ENCODE data around the gene RPS28. TPM values are rescaled to one million over a fixed set of nuclear protein-coding genes. Genes with fewer than 3 reads are reported as not detected.

RPS28 gene
- total and polyA plus RNA-seq, 2 donors from 2014 or later = 1,258 to 1,887 TPM

DNA sequence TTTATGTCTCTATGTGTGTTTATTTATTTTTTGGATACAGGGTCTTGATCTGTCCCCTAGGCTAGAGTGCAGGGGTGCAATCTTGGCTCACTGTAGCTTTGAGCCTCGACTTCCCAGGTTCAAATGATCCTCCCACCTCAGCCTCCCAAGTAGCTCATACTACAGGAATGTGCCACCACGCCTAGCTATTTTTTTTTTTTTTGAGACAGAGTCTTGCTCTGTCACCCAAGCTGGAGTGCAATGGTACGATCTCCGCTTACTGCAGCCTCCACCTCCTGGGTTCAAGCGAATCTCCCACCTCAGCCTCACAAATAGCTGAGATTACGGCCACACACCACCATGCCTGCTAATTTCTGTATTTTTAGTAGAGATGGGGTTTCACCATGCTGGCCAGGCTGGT, 37.7 kb downstream of the RPS28 start:
- FAIRE-seq (no peak), DNase-seq (no peak)
- H3K27me3 ChIP-seq (ENCODE audit: control insufficient read depth, insufficient read depth, low read length) = peaks cover 3% of the 10 kb centered on the region
- no peak overlapping the region for H3K9ac ChIP-seq (ENCODE audit: low read length in 3 of 3)
- peaks cover 0 to 3% (median 0%) of the 10 kb centered on the region in 3 donors for H3K9me3 ChIP-seq (ENCODE audit: control insufficient read depth in 2 of 3, insufficient read depth in 1 of 3, low read length in 3 of 3)
- no peak overlapping the region for H3K27ac ChIP-seq (ENCODE audit: low read depth in 2 of 2, low read length in 2 of 2)
- peaks cover 0 to 9% (median 6%) of the 10 kb centered on the region in 3 donors for H3K4me1 ChIP-seq (ENCODE audit: control insufficient read depth in 2 of 3, insufficient read depth in 2 of 3, low read depth in 1 of 3, low read length in 3 of 3)
- H3K4me3 ChIP-seq (ENCODE audit: low read length in 3 of 3) = no peak overlapping the region
- H3K36me3 ChIP-seq (ENCODE audit: control insufficient read depth in 2 of 3, insufficient read depth in 3 of 3, low read length in 3 of 3) = no peaks in the 10 kb centered on the region
- intact Hi-C loops (cut with DNase I) = no loop called here
- no peak for TF ChIP-seq CTCF (IDR thresholded peaks at IDR 0.05; ENCODE audit: borderline replicate concordance, extremely low read depth, insufficient read depth)

DNA sequence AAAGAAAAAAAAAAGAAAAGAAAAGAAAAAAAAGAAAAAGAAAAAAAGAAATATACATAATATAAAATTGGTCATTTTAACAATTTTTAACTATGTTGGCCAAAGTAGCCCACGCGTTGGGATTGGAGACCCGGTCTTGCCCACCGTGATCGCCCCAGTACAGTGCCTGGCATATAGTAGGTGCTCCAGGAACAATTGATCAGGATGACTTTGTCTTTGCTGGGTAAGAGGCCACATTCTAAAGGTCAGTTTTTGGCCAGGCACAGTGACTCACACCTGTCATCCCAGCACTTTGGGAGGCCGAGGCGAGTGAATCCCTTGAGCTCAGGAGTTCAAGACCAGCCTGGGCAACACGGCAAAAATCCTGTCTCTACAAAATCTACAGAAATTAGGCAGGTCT, 38.9 kb downstream of the RPS28 start:
- Histone ChIP-seq H3K27ac (ENCODE audit: low read depth in 2 of 2, low read length in 2 of 2) (no peak overlapping the region), H3K9me3 (ENCODE audit: control insufficient read depth in 2 of 3, insufficient read depth in 1 of 3, low read length in 3 of 3) (peaks cover 0 to 3% (median 0%) of the 10 kb centered on the region in 3 donors), H3K4me3 (ENCODE audit: low read length in 3 of 3) (no peak overlapping the region), H3K27me3 (ENCODE audit: control insufficient read depth, insufficient read depth, low read length) (peaks cover 3% of the 10 kb centered on the region), H3K4me1 (ENCODE audit: control insufficient read depth in 2 of 3, insufficient read depth in 2 of 3, low read depth in 1 of 3, low read length in 3 of 3) (peaks cover 0 to 13% (median 6%) of the 10 kb centered on the region in 3 donors), H3K9ac (ENCODE audit: low read length in 3 of 3) (no peak overlapping the region), H3K36me3 (ENCODE audit: control insufficient read depth in 2 of 3, insufficient read depth in 3 of 3, low read length in 3 of 3) (no peaks in the 10 kb centered on the region)
- FAIRE-seq (no peak), DNase-seq (no peak)
- intact Hi-C loops (cut with DNase I) = no loop called here
- TF ChIP-seq CTCF (IDR thresholded peaks at IDR 0.05; ENCODE audit: borderline replicate concordance, extremely low read depth, insufficient read depth) = no peak

DNA sequence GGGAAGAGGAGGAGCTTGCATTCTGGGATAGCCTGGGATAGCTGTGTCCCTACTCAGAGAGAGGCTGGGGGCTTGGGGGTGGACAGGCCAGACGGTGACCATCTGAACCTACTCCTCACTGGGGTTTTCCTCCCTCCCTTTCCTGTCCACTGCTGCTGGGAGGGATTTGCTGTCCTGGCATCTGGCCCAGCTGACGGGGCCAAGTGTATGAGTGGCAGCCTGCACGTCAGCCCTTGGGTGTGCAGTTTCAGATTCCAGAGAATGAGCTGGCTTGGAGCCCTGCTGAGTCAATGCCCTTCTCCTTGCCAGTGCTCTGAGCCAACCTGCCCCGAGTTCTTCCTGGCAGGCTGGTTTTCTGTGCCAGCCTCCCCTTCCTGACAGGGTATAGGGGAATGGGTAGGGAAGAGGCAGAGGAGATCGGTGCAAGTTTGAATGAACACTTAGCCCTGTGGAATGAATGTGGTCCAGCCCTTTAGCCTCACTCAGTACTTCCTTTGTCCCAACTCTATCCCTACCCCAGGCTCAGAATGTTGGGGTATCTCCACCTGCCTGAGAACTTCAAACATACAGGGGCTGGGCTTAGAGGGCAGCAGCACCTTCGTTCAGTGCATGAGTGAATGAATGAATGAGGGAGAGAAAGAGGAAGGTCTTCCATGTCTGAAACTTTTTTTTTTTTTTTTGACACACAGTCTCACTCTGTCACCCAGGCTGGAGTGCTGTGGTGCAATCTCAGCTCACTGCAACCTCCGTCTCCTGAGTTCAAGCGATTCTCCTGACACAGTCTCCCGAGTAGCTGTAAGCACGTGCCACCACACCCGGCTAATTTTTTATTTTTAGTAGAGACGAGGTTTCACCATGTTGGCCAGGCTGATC, 40.9 kb downstream of the RPS28 start:
- H3K4me3 ChIP-seq (ENCODE audit: low read length in 3 of 3) = no peak overlapping the region
- peak; percentile 65 to 96 (median 82) for DNase-seq
- TF ChIP-seq CTCF (IDR thresholded peaks at IDR 0.05; ENCODE audit: borderline replicate concordance, extremely low read depth, insufficient read depth) = no peak
- H3K27me3 ChIP-seq (ENCODE audit: control insufficient read depth, insufficient read depth, low read length) = peaks cover 3% of the 10 kb centered on the region
- peak; percentile 91 for FAIRE-seq
- intact Hi-C loops (cut with DNase I) = no loop called here
- peaks cover 0 to 19% (median 9%) of the 10 kb centered on the region in 3 donors for H3K4me1 ChIP-seq (ENCODE audit: control insufficient read depth in 2 of 3, insufficient read depth in 2 of 3, low read depth in 1 of 3, low read length in 3 of 3)
- peak overlapping the region; percentile 64 to 88 for H3K27ac ChIP-seq (ENCODE audit: low read depth in 2 of 2, low read length in 2 of 2)
- no peaks in the 10 kb centered on the region for H3K36me3 ChIP-seq (ENCODE audit: control insufficient read depth in 2 of 3, insufficient read depth in 3 of 3, low read length in 3 of 3)
- H3K9ac ChIP-seq (ENCODE audit: low read length in 3 of 3) = no peak overlapping the region
- H3K9me3 ChIP-seq (ENCODE audit: control insufficient read depth in 2 of 3, insufficient read depth in 1 of 3, low read length in 3 of 3) = no peaks in the 10 kb centered on the region

Measured in kidney (tissue), 14 donors.